Islet precursor cell (in vitro differentiated cells): Measurements from ENCODE around the gene NPTN.
"Not testable (repeated sequence)": the region's sequence is repeated elsewhere in the genome, so short reads cannot be mapped to it uniquely, and the experiment has no call there.

Source experiments
- DNase-seq: peaks from one replicate; pipeline ENCODE4 v3.0.0-alpha.2; 2018

The NPTN gene

DNA sequence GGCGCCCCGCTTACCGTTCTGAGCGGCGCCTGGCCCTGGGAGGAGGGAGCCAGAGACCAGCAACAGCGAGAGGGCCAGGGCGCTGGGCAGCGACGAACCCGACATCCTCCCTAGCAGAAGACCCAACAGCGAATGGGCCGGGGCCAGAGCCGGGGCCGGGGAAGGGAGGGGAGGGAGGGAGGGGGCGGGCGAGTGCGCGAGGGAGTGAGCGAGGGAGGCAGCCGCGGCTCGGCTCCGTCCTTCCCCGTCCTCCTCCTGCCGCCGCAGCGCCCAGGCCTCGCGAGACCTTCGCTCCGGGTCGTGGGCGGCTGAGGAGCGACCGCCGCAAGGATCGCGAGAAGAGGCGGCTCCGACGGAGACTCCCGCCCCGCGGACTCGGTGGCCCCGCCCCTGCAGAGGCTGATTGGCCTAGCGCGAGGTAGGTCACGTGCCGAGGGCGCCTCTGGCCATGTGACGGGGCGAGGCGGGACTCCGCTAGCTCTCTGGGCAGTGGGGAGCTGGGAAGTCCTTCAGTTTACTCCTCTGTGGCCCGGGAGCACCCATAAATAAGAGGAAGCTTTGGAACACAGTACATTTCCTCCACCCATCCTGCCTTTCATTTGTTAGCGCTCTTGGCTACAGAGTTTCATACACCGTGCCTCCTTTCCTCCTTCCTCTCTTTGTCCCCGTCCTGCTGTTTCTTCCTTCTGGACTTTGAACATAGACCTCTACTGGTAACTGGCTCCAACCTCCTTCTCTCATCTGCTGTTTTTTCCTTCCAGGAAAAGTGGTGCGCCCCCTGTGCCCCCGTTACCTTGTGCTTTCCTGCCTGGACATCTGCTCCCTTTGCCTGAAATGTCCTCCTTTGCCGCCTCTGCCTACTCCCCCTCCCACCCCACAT, at the start of gene NPTN:
Gene NPTN (minus strand): TSS at position 279 of the 880 bp plus-strand sequence. CDS start 174 bp downstream, at position 105.
- peak; percentile 99 for DNase-seq

DNA sequence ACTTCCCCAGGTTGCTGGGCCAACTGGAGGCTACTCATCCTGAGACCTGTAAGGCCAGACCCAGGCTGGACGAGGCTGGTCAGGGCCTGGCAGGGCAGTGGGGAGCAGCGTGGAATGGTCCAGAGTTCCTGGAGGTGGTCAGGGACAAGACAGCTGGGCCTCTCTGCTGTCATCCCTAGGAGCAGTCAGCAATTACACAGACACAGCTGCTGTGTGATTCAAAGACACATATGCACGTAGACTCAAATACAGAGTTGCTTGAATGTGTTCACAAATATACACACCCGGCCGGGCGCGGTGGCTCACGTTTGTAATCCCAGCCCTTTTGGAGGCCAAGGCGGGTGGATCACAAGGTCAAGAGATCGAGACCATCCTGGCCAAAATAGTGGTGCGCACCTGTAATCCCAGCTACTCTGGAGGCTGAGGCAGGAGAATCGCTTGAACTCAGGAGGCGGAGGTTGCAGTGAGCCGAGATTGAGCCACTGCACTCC, 49.5 kb upstream of the NPTN start:
- DNase-seq: peak; percentile 54

DNA sequence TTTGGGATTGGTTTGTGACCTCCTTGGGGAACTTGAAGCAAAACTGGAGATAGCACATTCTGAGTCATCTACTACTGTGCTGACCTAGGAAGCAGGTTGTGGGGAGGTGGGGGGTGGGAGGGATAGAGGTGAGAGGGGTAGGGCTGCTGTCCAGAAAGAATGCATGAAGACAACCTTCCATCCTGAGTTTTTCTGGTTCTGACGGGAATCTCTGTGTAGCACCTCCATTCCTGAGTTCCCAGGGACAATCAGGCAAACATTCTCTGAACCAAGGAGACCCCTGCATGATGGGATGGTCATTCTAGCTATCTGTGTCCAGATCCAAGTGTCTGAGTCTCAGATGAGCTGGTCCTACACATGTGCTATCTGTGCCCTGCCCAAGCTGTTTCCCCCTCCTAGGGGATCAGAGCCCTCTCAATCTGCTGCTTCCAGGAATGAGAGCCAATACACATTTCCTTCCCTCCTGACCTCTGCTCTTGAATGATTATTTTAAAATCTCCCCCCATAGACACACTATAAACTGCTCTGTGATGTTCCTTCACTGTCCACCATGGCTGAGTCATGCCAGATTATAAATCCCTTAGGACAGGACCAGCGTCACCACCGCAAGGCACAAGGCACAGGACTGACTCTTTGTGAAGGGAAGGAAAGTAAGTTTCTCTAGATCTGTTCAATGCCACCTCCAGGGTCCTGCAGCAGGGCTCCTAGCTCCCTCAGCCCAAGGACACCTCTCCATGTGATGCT, 48.8 kb upstream of the NPTN start:
- DNase-seq: peak; percentile 55

DNA sequence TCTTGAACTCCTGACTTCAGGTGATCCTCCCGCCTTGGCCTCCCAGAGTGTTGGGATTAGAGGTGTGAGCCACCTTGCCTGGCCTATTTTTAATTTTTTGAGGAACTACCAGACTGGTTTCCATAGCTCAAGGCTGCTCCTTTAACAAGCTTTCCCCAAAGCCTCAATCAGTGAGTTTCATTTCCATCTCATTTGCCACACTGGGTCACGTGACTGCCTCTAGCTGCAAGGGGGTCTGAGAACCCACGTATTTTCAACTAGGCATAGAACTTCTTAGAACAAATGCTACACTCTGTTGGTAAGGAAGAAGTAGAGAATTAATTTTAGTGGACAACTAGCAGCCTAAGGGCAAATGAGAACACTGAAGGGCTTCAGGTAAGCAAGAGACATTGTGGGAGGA, 47.9 kb upstream of the NPTN start:
- peak; percentile 17 for DNase-seq

DNA sequence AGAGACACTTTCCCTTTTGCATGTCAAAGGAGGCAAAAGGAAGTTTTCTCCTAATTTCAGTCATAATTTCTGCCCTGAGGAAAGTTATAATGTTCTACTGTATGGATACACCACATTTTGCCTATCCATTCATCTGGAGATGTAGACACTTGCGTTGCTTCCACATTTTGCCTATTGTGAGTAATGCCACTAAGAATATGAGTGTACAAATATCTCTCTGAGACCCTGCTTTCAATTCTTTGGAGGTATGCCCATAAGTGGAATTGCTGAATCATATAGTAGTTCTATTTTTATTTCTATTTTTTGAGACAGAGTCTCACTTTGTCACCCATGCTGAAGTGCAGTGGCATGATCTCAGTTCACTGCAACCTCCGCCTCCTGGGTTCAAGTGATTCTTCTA, 47.4 kb upstream of the NPTN start:
- no peak for DNase-seq

DNA sequence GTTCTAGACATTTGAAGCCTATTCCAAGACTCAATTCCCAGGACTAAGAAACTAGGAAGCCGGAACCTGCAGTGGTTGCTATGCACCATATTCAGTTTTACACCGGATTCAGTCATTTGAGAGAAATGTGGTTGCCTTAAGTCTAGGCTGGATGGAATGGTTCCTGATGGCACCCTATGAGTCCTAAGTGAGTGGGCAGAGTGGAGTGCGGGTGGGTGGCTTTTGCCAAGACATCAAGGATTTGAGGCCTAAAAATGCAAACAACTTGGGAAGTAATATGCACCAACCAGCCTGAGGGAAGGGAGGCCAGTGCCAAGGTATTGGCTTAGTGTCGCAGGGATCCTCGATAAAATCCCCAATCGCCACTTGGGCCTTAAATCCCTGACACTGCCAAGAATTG, 46.8 kb upstream of the NPTN start:
- peak; percentile 18 for DNase-seq

DNA sequence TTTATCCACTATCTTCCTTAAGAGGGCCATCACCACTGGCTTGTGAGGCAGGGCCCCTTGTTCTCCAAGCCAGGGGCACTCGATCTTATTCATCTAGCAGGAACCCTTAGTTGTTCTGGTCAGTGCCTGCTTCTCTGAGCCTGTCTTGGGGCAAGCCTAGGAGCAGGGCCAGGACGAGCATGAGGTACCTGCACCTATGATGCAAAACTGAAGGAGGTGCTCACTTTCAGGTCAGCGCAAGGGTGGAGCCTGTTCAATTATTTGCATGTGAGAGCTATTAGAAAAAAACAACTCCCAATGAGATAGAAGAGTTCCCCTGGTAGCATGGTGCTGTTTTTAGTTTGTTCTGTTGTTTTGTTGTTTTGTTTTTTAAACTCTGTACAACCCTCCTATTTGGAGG, 46.0 kb upstream of the NPTN start:
- no peak for DNase-seq

DNA sequence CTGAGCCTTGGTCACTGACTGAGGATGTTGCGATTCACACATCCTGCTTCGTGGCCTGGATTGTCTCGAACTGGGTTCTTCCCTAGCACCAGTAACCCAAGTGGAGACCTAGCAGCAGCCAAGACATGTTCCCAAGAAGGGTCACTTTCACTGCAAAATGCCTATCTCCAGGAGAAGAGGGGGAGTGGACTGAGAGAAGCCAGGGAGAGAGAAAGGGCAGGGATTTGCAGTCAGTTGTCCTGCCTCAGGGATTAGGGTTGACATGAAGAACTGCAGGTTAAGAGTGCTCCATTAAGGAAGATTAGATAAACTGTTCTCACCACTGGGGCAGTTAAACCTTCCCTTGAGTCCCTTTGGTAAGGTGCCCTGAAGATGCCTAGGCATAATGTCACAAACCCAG, 45.3 kb upstream of the NPTN start:
- no peak for DNase-seq

DNA sequence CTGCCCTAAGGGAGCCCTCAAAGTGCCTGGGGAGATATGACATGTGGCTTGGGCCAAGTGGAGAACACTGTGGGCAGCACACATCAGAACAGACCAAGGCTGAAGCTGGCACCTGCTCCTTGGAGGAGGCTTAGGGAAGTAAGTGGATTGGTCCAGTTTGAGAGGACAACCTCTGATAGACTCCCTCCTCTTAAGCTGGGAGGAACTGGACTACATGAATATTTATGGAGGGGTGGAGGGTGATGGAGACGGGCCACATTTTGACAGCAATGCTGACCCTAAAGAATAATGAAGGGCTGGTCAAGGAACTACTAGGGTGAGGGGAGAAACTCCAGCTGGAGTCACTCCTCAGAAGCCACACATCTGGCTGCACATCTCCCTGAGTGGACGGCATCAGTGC, 44.5 kb upstream of the NPTN start:
- no peak for DNase-seq

DNA sequence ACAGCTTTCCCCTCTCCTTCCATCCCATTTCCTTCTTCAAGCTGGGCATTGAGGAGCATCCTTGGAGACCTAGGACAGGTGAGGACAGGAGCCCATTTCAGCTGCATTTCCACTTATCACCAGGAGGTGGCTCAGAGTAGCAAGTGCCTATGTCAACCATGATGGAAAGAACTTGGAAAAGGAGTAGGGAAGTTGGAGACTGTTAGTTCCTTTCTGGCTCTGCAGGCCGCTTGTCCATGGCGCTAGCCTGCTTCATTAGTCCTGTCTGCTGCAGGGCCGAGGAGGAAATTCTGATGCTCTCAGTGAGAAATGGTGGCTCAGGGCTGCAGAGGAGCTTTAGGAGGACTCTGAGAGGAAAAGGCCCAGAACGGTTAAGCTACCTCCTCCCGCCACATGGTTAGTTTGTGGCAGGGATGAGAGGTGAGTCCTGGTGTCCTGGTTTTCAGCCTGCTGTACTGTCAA, 44.0 kb upstream of the NPTN start:
- DNase-seq: peak; percentile 80

DNA sequence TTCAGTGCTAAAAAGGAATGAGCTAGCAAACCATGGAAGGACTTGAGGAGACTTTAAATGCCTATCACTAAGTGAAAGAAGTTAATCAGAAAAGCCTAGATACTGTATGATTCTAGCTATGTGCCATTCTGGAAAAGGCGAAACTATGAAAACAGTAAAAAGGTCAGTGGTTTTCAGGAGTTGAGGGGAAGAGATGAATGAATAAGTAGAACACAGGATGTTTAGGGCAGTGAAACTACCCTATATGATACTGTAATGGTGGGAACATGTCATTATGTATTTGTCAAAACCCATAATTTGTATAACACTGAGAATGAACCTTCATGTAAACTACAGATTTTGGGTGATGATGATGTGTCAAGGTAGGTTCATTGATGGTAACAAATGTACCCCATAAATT, 41.4 kb upstream of the NPTN start:
- DNase-seq: no peak

DNA sequence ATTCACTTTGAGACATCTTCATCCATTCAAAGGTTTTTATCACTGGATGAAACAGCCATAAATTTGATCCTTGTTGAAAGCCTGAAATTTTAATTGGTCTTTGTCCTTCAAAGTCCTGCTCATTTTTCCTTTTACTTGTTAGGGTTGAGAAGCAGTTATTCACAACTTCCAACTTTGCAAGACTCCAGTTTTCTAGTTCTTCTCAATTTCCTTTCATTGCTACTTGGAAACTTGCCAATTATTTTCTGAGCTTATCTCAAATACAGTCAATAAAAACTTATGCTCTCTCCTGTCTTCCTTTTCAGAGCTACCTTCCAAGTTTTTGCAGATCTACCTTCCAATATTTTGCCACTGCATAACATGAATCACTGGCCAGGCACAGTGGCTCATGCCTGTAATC, 27.3 kb upstream of the NPTN start:
- DNase-seq: no peak

DNA sequence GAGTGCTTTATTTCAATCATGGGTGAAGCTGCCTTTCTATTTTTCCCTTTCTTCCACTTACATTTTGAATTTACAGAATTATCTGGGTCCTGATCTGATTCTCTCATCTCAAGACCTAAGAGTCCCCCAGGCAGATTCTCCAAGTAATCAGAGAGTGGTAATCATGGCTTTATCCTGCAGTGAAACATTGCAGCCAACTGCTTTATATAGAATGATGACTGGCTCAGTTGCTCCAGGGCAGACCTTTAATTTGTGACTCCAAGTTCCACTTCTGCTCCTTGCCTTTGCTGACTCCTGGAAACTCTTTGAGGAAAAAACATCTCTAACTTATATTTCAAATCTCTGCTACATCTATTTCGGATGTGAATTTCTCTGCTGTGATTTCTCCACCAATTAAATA, 25.5 kb upstream of the NPTN start:
- DNase-seq: no peak

DNA sequence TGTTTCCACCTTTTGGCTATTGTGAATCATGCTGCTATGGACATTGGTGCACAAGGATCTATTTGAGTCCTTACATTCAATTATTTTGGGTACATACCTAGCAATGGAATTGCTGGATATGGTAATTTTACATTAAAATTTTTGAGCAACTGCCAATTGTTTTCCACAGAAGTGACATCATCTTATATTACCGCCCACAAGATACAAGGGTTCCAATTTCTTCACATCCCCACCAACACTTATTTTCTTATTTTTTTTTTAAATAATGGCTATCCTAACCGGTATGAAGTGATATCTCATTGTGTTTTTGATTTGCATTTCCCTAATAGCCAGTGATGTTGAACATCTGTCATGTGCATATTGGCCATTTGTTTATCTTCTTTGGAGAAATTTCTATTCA, 22.5 kb upstream of the NPTN start:
- DNase-seq: no peak

DNA sequence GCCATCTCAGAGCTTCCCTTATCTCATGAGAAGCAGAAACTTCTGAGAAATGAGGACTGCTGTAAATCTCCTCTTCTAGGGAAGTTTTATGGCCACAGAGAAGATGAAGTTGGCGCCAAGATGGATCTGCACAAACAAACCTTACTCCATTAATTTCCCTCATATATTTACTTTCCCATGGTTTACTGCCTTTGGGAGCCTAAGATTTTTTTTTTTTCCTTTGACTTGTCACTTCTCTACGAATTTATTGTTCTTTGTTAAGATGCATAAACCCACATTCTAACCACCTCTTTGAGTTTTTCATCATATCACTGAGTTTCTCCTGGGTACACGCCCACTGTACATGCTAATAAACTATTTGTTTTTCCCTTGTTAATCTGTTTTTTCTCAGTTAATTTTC, 21.5 kb upstream of the NPTN start:
- no peak for DNase-seq

DNA sequence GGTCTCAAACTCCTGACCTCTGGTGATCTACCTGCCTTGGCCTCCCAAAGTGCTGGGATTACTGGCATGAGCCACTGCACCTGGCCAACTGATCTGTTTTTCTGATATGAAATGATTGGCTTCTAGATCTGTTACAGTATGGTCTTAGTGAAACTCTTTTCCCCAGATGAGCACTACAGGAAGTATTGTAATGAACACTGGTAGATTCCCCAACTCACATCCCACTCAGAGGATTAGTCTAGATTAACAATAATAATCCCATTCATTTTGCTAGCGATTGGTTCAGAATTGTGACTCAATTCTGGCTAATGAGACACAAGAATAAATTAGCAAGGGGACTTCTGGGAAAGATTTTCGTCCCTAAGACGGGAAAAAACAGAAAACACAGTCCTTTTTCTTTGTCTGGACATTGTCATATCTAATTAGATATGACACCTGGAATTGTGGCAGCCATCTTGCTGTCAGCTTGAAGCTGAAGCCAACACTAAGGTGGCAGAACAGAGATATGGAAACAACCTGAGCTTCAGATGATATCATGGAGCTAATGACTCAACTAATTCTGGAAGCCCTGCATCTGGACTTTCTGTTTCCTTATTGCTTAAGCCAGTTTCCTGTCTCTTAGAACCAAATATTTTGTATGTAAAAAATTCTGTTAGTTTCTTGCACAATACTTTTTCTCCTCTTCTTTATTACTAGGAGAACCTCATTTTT, 17.4 kb upstream of the NPTN start:
- no peak for DNase-seq

DNA sequence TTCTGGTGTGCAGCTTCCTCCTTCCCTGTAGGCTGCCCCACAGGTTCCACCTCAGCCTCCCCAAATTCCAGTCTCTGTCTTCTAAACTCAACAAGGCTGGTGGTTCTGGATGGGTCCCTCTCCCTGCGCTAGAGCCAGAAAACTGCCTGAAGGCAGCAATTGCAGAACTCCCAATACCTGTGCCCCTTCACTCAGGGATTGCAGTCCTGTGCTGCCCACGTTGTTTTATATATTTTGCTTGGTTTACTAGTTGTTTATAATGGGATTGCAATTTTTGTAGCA, 14.8 kb upstream of the NPTN start:
- peak; percentile 63 for DNase-seq

DNA sequence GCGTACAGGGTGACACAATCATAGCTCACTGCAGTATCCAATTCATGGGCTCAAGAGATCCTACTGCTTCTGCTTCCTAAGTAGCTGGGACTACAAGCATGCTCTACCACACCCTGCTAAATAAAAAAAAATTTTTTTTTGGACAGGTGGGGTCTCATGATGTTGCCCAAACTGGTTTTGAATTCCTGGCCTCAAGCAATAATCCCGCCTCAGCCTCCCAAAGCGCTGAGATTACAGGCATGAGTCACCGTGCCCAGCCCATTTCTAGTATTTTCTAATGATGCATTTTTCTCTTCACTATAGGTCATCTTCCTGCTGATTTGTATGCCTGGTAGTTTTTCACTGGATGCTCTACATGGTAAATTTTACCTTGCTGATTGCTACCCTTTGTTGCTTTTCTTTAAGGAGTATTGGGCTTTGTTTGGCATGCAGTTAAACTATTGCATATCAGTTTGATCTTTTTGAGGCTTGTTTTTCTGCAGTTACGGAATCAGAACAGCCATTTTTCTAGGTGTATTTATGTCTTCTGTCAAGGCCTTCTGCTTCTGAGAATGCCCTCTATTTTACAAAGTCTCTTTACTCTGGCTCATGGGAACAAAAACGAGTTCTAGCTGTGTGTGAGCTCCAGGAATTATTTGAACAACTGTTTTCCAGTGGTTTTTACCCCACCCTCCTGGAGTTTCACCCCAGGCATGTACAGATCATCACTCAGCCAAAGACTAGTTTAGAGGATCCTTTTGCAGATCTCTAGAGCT, 14.2 kb upstream of the NPTN start:
- DNase-seq: peak; percentile 65

DNA sequence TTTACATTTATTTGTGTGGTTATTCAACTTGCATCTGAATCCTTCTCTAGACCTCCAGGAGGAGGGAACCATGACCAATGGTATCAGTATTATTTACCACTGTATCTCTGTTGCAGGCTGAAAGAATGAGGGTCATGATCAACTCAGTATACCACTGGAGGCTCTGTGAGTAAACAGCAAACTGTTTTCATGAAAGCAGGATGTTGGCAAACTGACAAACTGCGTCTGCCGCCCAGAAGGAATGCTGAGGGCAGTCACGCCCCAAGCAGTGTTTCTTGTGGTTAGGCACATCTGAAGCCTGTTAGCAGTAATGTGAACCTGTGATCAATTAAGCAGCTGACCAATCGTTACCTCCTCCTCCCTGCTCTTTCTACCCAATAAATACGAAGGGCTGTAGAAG, 6.3 kb upstream of the NPTN start:
- DNase-seq: not testable (repeated sequence)

DNA sequence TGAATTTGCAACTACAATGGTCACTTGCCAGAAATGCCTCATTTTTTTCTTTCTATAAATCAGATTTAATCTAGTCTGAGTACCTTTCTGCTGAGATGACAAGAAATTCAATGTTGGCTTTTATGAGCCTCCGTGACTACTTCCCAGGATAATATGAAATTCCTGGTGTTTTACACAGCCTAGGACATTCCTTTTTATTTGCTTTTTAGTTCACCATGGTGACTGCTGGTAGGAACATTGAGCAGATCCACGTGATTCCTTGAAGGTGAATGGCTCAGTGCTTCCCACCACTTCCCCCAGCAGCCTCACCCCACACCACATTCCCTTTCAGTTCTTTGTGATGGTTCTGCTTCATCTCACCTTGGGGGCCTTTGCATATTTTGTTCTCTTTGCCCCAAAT, 4.3 kb upstream of the NPTN start:
- DNase-seq: no peak

DNA sequence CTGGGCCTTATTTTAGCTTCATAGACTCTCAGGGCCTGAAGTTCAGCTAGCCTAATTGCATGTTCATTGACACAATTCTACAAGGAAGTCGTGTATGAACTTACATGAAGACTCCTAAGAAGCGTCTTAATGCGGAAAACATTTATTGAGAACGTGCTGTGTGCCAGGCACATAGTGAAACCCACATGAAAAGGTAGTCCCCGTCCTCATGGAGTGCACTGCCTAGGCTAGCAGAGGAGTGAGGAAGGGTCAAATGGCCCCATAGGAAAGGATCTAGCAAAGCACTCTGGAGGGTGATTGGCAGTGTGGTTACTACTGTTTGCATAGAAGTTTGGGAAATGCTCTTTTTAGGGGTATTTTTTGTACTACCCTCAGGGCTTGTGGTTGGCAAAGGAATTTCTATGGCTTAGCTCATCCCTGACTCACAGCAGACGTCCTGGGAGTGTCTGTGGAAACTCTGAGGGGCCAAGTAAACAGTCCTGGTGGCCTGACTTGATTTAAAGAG, 854 bp upstream of the NPTN start:
- DNase-seq: peak; percentile 95

DNA sequence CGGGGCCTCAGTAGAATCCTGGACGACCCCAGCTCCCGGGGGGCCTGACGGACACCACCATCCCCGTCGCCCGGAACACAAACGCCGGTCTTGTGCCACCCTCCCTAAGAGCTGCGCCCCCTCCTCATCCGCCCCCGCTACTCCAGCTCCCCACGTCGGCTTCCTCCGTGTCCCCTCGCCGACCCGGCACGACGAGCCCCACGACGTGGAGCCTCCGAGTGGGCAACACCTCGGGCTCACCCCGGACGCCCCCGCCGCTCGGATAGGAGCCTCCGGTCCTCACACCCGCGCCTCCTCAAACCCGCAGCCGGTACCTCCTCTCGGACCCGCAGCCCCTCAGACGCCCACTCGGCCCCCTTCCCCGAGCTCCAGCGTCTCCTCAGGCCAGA, 525 bp downstream of the NPTN start:
- no peak for DNase-seq
